H1 (cell line): Measurements from ENCODE around the gene CRTAC1. TPM values are rescaled to one million over a fixed set of nuclear protein-coding genes. Genes with fewer than 3 reads are reported as not detected.

Source experiments
- CTCF ChIA-PET: fragments of 300-600 bp; sonication (Branson Sonifier 250); formaldehyde crosslinking; loops from one replicate; lab custom pipeline; 2021; ENCODE audit not compliant: partially characterized antibody; lab: Charles Lee
- POLR2A ChIA-PET: fragments of 300-600 bp; sonication (Branson Sonifier 250); formaldehyde crosslinking; loops from one replicate; lab custom pipeline; 2021; ENCODE audit warnings: inconsistent platforms; ENCODE audit not compliant: partially characterized antibody; lab: Charles Lee
- DNase-seq, 2 experiments: peaks; one replicate each; pipeline versions ENCODE4 v3.0.0 to v3.0.0-alpha.2; 2010 to 2022; ENCODE audit warnings: low spot score in 2 of 2, low read depth in 1 of 2, mixed read lengths in 1 of 2
- FAIRE-seq: peaks from 2 replicates; lab custom pipeline; 2011; peaks lifted over from hg19 to GRCh38; lab: Jason Lieb, UNC
- H2AFZ ChIP-seq: 2 replicates; pipeline ENCODE4 v1.8.1; 2012; ENCODE audit warnings: low read length, inconsistent platforms
- H2AK5ac ChIP-seq: 2 replicates; pipeline ENCODE4 v1.6.1; 2013; ENCODE audit warnings: low read depth, low read length
- H2BK120ac ChIP-seq: replicated peaks from 2 replicates; pipeline ENCODE3; 2013; ENCODE audit warnings: low read depth, low read length, inconsistent platforms
- H2BK12ac ChIP-seq: 2 replicates; pipeline ENCODE4 v1.6.1; 2013; ENCODE audit warnings: low read depth, low read length
- H2BK15ac ChIP-seq: 2 replicates; pipeline ENCODE4 v1.6.1; 2013; ENCODE audit warnings: low read length
- H2BK20ac ChIP-seq: 2 replicates; pipeline ENCODE4 v1.6.1; 2013; ENCODE audit warnings: low read length
- H2BK5ac ChIP-seq: 2 replicates; pipeline ENCODE4 v1.6.1; 2013; ENCODE audit warnings: low read depth, low read length
- H3K14ac ChIP-seq: 2 replicates; pipeline ENCODE4 v1.6.1; 2013; ENCODE audit warnings: inconsistent platforms; ENCODE audit not compliant: insufficient read length
- H3K18ac ChIP-seq: 2 replicates; pipeline ENCODE4 v1.6.1; 2013; ENCODE audit warnings: low read length; ENCODE audit errors: extremely low read depth
- H3K23ac ChIP-seq: 2 replicates; pipeline ENCODE4 v1.6.1; 2013; ENCODE audit warnings: inconsistent platforms; ENCODE audit not compliant: insufficient read length
- H3K23me2 ChIP-seq: 2 replicates; pipeline ENCODE4 v1.6.1; 2013; ENCODE audit warnings: low read depth, low read length
- H3K27ac ChIP-seq: 2 replicates; pipeline ENCODE4 v1.6.1; 2011; ENCODE audit warnings: low read depth, low read length, inconsistent platforms
- H3K27me3 ChIP-seq, 4 experiments: replicated peaks in 1 of 4; 1 replicate in 1 of 4; 2 replicates in 3 of 4; pipeline versions ENCODE4 v1.6.1 to v1.8.1; 2011 to 2013; ENCODE audit warnings: low read length in 3 of 4, mild to moderate bottlenecking in 3 of 4, inconsistent platforms in 2 of 4, mixed read lengths in 2 of 4, moderate library complexity in 1 of 4; ENCODE audit not compliant: control insufficient read depth in 3 of 4, insufficient read depth in 3 of 4; ENCODE audit errors: extremely low read depth in 1 of 4
- H3K36me3 ChIP-seq, 4 experiments: 2 replicates each; pipeline versions ENCODE4 v1.6.1 to v1.8.1; 2011 to 2013; ENCODE audit warnings: mild to moderate bottlenecking in 4 of 4, low read length in 3 of 4, moderate library complexity in 2 of 4, control low read depth in 1 of 4, inconsistent platforms in 1 of 4; ENCODE audit not compliant: insufficient read depth in 4 of 4, control insufficient read depth in 2 of 4
- H3K4ac ChIP-seq: replicated peaks from 2 replicates; pipeline ENCODE3; 2013; ENCODE audit warnings: low read length, low read depth, mixed read lengths, inconsistent platforms; ENCODE audit not compliant: insufficient read length
- H3K4me1 ChIP-seq, 4 experiments: replicated peaks in 1 of 4; 1 replicate in 1 of 4; 2 replicates in 3 of 4; pipeline versions ENCODE4 v1.6.1 to v1.8.1; 2011 to 2013; ENCODE audit warnings: low read length in 3 of 4, inconsistent platforms in 2 of 4, mixed read lengths in 1 of 4; ENCODE audit not compliant: insufficient read depth in 4 of 4, control insufficient read depth in 3 of 4
- H3K4me2 ChIP-seq, 2 experiments: 2 replicates each; pipeline versions ENCODE4 v1.6.1 to v1.8.1; 2011 to 2013; ENCODE audit warnings: low read depth in 2 of 2, low read length in 2 of 2, control low read depth in 1 of 2, inconsistent platforms in 1 of 2, mild to moderate bottlenecking in 1 of 2; ENCODE audit not compliant: insufficient read depth in 1 of 2
- H3K4me3 ChIP-seq, 4 experiments: fragments of 200-600, 300-600 bp in 1 of 4; sonication (generic), shearing (Covaris generic), sonication (Bioruptor Twin) in 1 of 4; 2 replicates each; pipeline versions ENCODE4 v1.5.1 to v1.8.1; 2011 to 2016; ENCODE audit warnings: low read length in 4 of 4, low read depth in 3 of 4, control low read depth in 2 of 4, inconsistent platforms in 2 of 4, mild to moderate bottlenecking in 2 of 4, mixed read lengths in 1 of 4, moderate library complexity in 1 of 4; ENCODE audit not compliant: insufficient read depth in 2 of 4; ENCODE audit errors: extremely low read depth in 1 of 4
- H3K56ac ChIP-seq: replicated peaks from 2 replicates; pipeline ENCODE3; 2013; ENCODE audit warnings: low read depth, mild to moderate bottlenecking, mixed read lengths, low read length, inconsistent platforms; ENCODE audit not compliant: insufficient read length
- H3K79me1 ChIP-seq: 2 replicates; pipeline ENCODE4 v1.6.1; 2013; ENCODE audit warnings: low read depth, low read length, control low read depth
- H3K79me2 ChIP-seq, 2 experiments: 2 replicates each; pipeline versions ENCODE4 v1.6.1 to v1.8.1; 2012 to 2013; ENCODE audit warnings: low read length in 2 of 2, mild to moderate bottlenecking in 2 of 2, inconsistent platforms in 1 of 2; ENCODE audit not compliant: insufficient read depth in 2 of 2, control insufficient read depth in 1 of 2
- H3K9ac ChIP-seq, 4 experiments: replicated peaks in 1 of 4; 1 replicate in 1 of 4; 2 replicates in 3 of 4; pipeline versions ENCODE4 v1.6.1 to v1.8.1; 2011 to 2013; ENCODE audit warnings: low read depth in 3 of 4, low read length in 3 of 4, control low read depth in 2 of 4, mild to moderate bottlenecking in 2 of 4, moderate library complexity in 2 of 4, inconsistent platforms in 1 of 4; ENCODE audit errors: extremely low read depth in 1 of 4
- H3K9me3 ChIP-seq, 2 experiments: 2 replicates each; pipeline versions ENCODE4 v1.6.1 to v1.8.1; 2012 to 2013; ENCODE audit warnings: mild to moderate bottlenecking in 2 of 2, moderate library complexity in 2 of 2, control low read depth in 1 of 2, inconsistent platforms in 1 of 2, low read depth in 1 of 2, low read length in 1 of 2, mixed read lengths in 1 of 2; ENCODE audit not compliant: insufficient read depth in 2 of 2
- H4K20me1 ChIP-seq, 2 experiments: replicated peaks in 1 of 2; 2 replicates each; pipeline versions ENCODE3 to v1.8.1; 2011 to 2013; ENCODE audit warnings: inconsistent platforms in 2 of 2, low read length in 2 of 2, mild to moderate bottlenecking in 1 of 2; ENCODE audit not compliant: insufficient read depth in 2 of 2, control insufficient read depth in 1 of 2
- H4K5ac ChIP-seq: 2 replicates; pipeline ENCODE4 v1.6.1; 2013; ENCODE audit warnings: low read length, low read depth, mixed read lengths, inconsistent platforms; ENCODE audit not compliant: insufficient read length
- H4K8ac ChIP-seq: 2 replicates; pipeline ENCODE4 v1.8.0; 2013; ENCODE audit warnings: mild to moderate bottlenecking, moderate library complexity, low read length, inconsistent platforms; ENCODE audit not compliant: insufficient read depth; ENCODE audit errors: extremely low read depth
- H4K91ac ChIP-seq: replicated peaks from 2 replicates; pipeline ENCODE3; 2013; ENCODE audit warnings: low read length, mixed read lengths, inconsistent platforms; ENCODE audit not compliant: insufficient read length
- BCL11A ChIP-seq, 2 experiments: IDR thresholded peaks; one replicate each; pipeline ENCODE4 v1.6.1; 2011; ENCODE audit warnings: low read depth in 2 of 2, low read length in 2 of 2, mild to moderate bottlenecking in 2 of 2
- CBX5 ChIP-seq: fragments of 300-800, 300-1000 bp; sonication (generic); IDR thresholded peaks from 2 replicates; pipeline ENCODE4 v1.7.1; 2016; ENCODE audit warnings: antibody characterized with exemption, low read length, low read depth
- CEBPB ChIP-seq: IDR thresholded peaks from 2 replicates; pipeline ENCODE4 v1.6.1; 2012; ENCODE audit warnings: low read depth, low read length
- E2F6 ChIP-seq: IDR thresholded peaks from 2 replicates; pipeline ENCODE4 v1.6.1; 2012; ENCODE audit warnings: inconsistent platforms
- EGR1 ChIP-seq: IDR thresholded peaks from 2 replicates; pipeline ENCODE4 v1.6.1; 2011; ENCODE audit warnings: low read depth, low read length, borderline replicate concordance
- KDM5A ChIP-seq: fragments of 200-600 bp; IDR thresholded peaks from 2 replicates; pipeline ENCODE4 v1.7.1; 2012; ENCODE audit warnings: mild to moderate bottlenecking, low read length, inconsistent platforms, mixed read lengths
- MAX ChIP-seq: IDR thresholded peaks from 2 replicates; pipeline ENCODE4 v1.6.1; 2012; ENCODE audit warnings: inconsistent platforms
- NANOG ChIP-seq: IDR thresholded peaks from 2 replicates; pipeline ENCODE4 v1.6.1; 2011; ENCODE audit warnings: low read length, low read depth, mild to moderate bottlenecking, inconsistent platforms; ENCODE audit not compliant: insufficient read depth, poor library complexity, severe bottlenecking
- RXRA ChIP-seq: IDR thresholded peaks from 2 replicates; pipeline ENCODE4 v1.6.1; 2011; ENCODE audit warnings: low read depth, mild to moderate bottlenecking, low read length, moderate library complexity; ENCODE audit not compliant: insufficient read depth
- SP2 ChIP-seq: IDR thresholded peaks from 2 replicates; pipeline ENCODE4 v1.6.1; 2012; ENCODE audit warnings: mild to moderate bottlenecking, low read length, inconsistent platforms
- ZNF274 ChIP-seq: IDR thresholded peaks from 2 replicates; pipeline ENCODE4 v1.7.0; 2012; ENCODE audit warnings: low read length, borderline replicate concordance; ENCODE audit errors: extremely low read depth
- WGBS, 2 experiments: shearing (Covaris generic) in 1 of 2; methylation state at CpG; one replicate each; pipeline versions ENCODE4 v1.1.6 to v1.1.7; 2013 to 2015; ENCODE audit warnings: low lambda C conversion rate in 2 of 2, mixed read lengths in 2 of 2, inconsistent platforms in 1 of 2, low coverage in 1 of 2, missing lambda C conversion rate in 1 of 2; ENCODE audit not compliant: insufficient replicate concordance in 2 of 2, insufficient coverage in 1 of 2, insufficient read length in 1 of 2; ENCODE audit errors: extremely low coverage in 1 of 2, missing lambda C conversion rate in 1 of 2; 5-methylcytosine and 5-hydroxymethylcytosine counted together
- polyA plus RNA-seq, 7 experiments: library from polyadenylated mRNA; depleted of rRNA in 3 of 7; stranded (reverse) in 5 of 7; unstranded in 2 of 7; fragments of >200 nt in 5 of 7; fragments of 200-250 nt in 2 of 7; gene quantifications; 1 replicate in 5 of 7; 2 replicates in 1 of 7; 4 replicates in 1 of 7; pipeline versions ENCODE4 v1.2.1 to v1.2.3, GENCODE V29; 2011 to 2013; ENCODE audit warnings: missing spikeins in 2 of 7, mixed read lengths in 2 of 7
- total RNA-seq: library from RNA; stranded (reverse); fragmentation: NEBNext Ultra II Directional; extraction: Animal tissue kit (Norgen Biotek cat#: 25700); gene quantifications from 2 replicates; pipeline ENCODE4 v1.2.1, GENCODE V29; 2021

The CRTAC1 gene
- total and polyA plus RNA-seq, 2 of the 8 experiments (the other 6 are each of a cell fraction or from before 2014, with no cell fraction given): 0.91 to 1.2 TPM

DNA sequence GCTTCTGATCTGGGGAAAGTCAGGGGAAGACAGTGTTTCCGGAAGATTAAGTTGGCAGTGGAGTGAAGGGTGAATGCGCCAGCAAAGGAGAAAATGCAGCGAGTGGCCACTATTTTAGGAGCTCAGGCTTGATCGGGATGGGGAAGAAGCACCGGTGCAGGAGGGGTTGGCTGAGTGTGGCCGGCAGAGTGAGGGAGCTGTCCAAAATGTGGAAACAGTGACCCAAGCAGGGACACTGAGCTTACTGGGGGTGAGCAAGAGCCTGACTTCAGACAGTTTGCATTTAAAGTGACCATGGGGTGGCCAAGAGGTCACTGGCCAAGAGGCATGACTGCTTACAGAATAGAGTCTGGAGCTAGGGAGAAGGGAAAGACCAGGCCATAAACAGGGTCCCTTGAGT lies 101.5 kb downstream of the CRTAC1 start:
- FAIRE-seq: no peak
- H3K4ac ChIP-seq: no peak overlapping the region
- no peak overlapping the region for H2BK15ac ChIP-seq
- no peak overlapping the region for H4K91ac ChIP-seq
- H3K27me3 ChIP-seq: no peaks in the 10 kb centered on the region
- no peak for DNase-seq
- no peaks in the 10 kb centered on the region for H3K79me2 ChIP-seq
- no peak overlapping the region for H3K18ac ChIP-seq
- H4K5ac ChIP-seq: no peak overlapping the region
- 88% methylated on average over 6 of the region's 6 CpGs; no CpG with 5 or more reads in 1 of the 2 experiments for WGBS, 2 experiments
- H3K14ac ChIP-seq: no peak overlapping the region
- H3K4me1 ChIP-seq: no peaks in the 10 kb centered on the region
- ChIA-PET POLR2A (interaction anchor here (0.8 to 1.6 kb wide), 2 partner anchors 10 to 102 kb away, joined by 4 to 5 read pairs; partner anchors contain the start of gene CRTAC1), CTCF (interaction anchor here (0.8 to 2.0 kb wide), 3 partner anchors 11 to 117 kb away, joined by 3 to 13 read pairs (median 3); no protein-coding TSS in a partner anchor)
- H3K4me3 ChIP-seq: no peak overlapping the region
- H2BK12ac ChIP-seq: no peak overlapping the region
- no peaks in the 10 kb centered on the region for H3K36me3 ChIP-seq
- H4K20me1 ChIP-seq: no peaks in the 10 kb centered on the region
- H2BK120ac ChIP-seq: no peak overlapping the region
- TF ChIP-seq CBX5: no peak
- TF ChIP-seq E2F6: no peak
- no peak for TF ChIP-seq CEBPB
- TF ChIP-seq SP2: no peak
- TF ChIP-seq NANOG: no peak
- no peak for TF ChIP-seq KDM5A
- TF ChIP-seq BCL11A (IDR thresholded peaks at IDR 0.05; ENCODE audit: low read depth in 2 of 2, low read length in 2 of 2): no peak
- no peak for TF ChIP-seq MAX
- TF ChIP-seq ZNF274: no peak
- no peak for TF ChIP-seq RXRA
- no peak for TF ChIP-seq EGR1
- no peaks in the 10 kb centered on the region for H3K79me1 ChIP-seq
- no peak overlapping the region for H3K56ac ChIP-seq
- no peak overlapping the region for H3K27ac ChIP-seq
- no peaks in the 10 kb centered on the region for H3K9me3 ChIP-seq
- H2AK5ac ChIP-seq: no peak overlapping the region
- no peak overlapping the region for H4K8ac ChIP-seq
- H3K23me2 ChIP-seq: peaks cover 5% of the 10 kb centered on the region; the same call in 1 of the 2 replicates
- no peak overlapping the region for H3K4me2 ChIP-seq
- no peak overlapping the region for H3K23ac ChIP-seq
- H2AFZ ChIP-seq: no peak overlapping the region
- H3K9ac ChIP-seq: no peak overlapping the region
- no peak overlapping the region for H2BK20ac ChIP-seq
- H2BK5ac ChIP-seq: no peak overlapping the region
